Progenitor cell of endocrine pancreas (in vitro differentiated cells): ENCODE results near the gene LGR6. TPM values are rescaled to one million over a fixed set of nuclear protein-coding genes. Genes with fewer than 3 reads are reported as not detected.
"Not testable (repeated sequence)": the region's sequence is repeated elsewhere in the genome, so short reads cannot be mapped to it uniquely, and the experiment has no call there.

Source experiments
- DNase-seq: peaks from one replicate; pipeline ENCODE4 v3.0.0; 2021; ENCODE audit warnings: low spot score; ENCODE audit not compliant: unreplicated experiment
- H3K27ac Mint-ChIP-seq: 2 replicates; pipeline ENCODE4 v1.8.0; 2021; ENCODE audit warnings: mild to moderate bottlenecking, moderate library complexity, mixed read lengths
- H3K27me3 Mint-ChIP-seq: 2 replicates; pipeline ENCODE4 v1.8.0; 2021; ENCODE audit warnings: mixed read lengths
- H3K36me3 Mint-ChIP-seq: 2 replicates; pipeline ENCODE4 v1.8.0; 2022; ENCODE audit warnings: mixed read lengths; ENCODE audit not compliant: insufficient read depth
- H3K4me1 Mint-ChIP-seq: 2 replicates; pipeline ENCODE4 v1.8.0; 2021; ENCODE audit warnings: low read depth, mixed read lengths
- H3K4me3 Mint-ChIP-seq: 2 replicates; pipeline ENCODE4 v1.8.0; 2021; ENCODE audit warnings: low read depth, mild to moderate bottlenecking, moderate library complexity, mixed read lengths
- H3K9me3 Mint-ChIP-seq: 2 replicates; pipeline ENCODE4 v1.8.0; 2021; ENCODE audit warnings: low read depth, mixed read lengths
- CTCF ChIP-seq: fragments of 200-600 bp; sonication (generic); IDR thresholded peaks from one replicate; pipeline ENCODE4 v1.5.0; 2021; ENCODE audit warnings: antibody characterized with exemption, mild to moderate bottlenecking; ENCODE audit not compliant: unreplicated experiment
- total RNA-seq: library from RNA; stranded (reverse); gene quantifications from 2 replicates; pipeline ENCODE4 v1.2.1, GENCODE V29; 2021

LGR6 gene
- total RNA-seq, 1 donor from 2014 or later = 0.50 TPM

DNA sequence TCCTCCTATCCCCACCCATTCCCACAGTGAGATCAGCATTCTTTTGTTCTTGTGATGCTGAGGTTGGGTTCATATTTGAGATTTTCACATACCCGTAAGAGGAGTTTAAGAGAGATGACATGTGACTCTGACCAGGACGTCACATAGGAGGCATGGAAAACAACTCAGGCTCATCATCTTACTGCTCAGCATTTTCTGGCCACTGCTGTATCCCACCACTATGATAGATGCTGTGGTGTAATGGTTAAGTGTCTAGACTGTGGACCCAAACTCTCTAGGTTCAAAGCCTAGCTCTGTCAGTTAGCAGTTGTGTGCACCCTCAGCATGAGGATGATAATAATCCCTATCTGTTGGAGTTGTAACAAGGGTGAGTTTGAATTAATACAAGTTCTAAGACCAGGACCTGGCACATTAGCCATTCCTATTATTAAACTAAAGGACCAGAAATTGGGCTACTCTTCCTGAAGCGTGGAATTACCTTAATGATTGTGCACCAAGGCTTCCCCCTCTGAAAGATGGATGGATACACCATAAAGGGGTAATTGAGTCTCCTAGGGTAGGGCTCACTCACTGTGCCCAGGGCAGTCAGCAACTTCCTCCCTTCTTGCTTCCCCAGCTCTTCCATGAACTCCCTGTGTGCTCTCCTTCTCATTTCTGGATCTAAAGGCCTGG lies 40.9 kb downstream of the LGR6 start:
- no peaks in the 10 kb centered on the region for H3K9me3 Mint-ChIP-seq
- H3K4me1 Mint-ChIP-seq = peaks cover 3% of the 10 kb centered on the region
- H3K4me3 Mint-ChIP-seq = no peak overlapping the region
- no peak for TF ChIP-seq CTCF
- H3K36me3 Mint-ChIP-seq = no peaks in the 10 kb centered on the region
- H3K27me3 Mint-ChIP-seq = peaks cover 36% of the 10 kb centered on the region
- DNase-seq = no peak
- H3K27ac Mint-ChIP-seq = no peak overlapping the region

DNA sequence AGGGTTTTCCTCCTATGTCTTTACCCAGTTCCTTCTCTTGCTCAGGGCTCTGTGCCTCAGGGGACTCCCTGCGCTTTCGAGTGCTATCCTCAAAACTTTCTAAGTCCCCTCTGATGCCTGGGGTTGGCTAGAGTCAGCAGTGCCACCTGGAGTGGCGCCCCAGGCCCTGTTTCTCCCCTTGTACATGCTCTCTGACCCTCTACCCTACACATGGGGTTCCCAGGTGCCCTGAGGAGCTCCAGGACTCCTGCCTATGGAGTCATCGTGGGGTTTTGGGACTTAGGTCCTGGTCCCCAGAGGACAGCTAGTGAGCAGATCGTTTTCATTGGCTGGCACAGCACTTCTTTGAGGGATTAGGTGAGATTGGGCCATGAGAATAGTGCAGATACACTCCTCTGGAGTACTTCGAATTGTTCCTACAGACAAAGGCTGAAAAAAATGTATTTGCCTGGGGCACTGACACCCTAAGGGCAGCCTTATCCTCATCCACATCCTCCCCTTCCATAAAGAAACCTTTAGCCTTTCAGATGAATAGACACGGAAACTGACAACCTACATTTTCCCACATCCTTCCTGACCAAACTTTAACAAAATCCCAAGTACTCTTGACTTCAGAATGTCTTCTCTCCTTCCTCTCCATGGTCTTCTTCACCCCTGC lies 41.5 kb downstream of the LGR6 start:
- no peak for DNase-seq
- H3K27ac Mint-ChIP-seq = no peak overlapping the region
- H3K4me1 Mint-ChIP-seq = peaks cover 3% of the 10 kb centered on the region
- TF ChIP-seq CTCF = no peak
- H3K36me3 Mint-ChIP-seq = no peaks in the 10 kb centered on the region
- peaks cover 41% of the 10 kb centered on the region for H3K27me3 Mint-ChIP-seq
- H3K9me3 Mint-ChIP-seq = no peaks in the 10 kb centered on the region
- H3K4me3 Mint-ChIP-seq = no peak overlapping the region

DNA sequence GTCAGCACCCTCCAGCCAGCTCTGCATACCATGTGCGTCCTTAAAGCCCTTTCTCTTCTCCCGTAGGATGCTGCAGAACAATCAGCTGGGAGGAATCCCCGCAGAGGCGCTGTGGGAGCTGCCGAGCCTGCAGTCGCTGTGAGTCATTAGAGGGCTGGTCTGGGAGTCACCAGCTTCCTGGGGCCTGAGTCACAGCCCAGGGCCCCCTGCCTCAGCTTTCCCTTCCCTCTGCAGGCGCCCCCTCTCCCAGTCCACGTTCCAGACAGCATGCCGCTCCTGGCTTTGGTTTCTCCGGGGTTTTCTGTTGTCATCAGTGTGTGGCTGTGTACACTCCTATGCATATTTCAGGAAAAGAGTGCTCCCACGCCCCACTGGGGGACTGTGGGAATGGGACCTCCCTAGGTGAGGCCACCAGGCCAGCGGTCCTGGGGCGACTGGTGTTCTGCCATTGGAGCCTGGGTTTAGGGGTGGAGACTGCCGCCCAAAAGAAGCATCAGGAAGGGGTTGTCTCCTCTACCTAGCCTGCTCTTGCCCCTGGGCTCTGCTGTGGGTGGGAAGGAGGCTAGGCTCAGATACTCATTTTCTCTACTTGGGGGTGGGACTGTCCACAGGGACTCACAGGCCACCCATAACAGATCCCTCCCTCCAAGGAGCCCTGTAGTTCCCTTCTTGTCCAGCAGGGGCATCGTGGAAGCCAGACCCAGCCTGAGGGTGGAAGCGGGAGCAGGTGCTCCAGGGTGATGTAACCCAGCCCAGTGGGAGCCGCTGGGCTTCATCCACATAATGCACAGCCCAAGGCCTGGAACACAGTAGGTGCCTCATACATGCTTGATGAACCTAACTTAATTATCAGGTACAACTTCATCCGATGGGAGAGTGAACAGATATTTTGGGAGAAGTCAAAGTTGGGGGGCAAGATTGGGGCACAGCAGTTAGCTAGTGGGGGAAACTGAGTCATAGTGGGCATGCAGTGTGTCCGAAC lies 42.5 kb downstream of the LGR6 start:
- peak; percentile 79 for TF ChIP-seq CTCF
- peaks cover 44% of the 10 kb centered on the region for H3K27me3 Mint-ChIP-seq
- no peaks in the 10 kb centered on the region for H3K36me3 Mint-ChIP-seq
- peaks cover 3% of the 10 kb centered on the region for H3K4me1 Mint-ChIP-seq
- H3K9me3 Mint-ChIP-seq = no peaks in the 10 kb centered on the region
- H3K4me3 Mint-ChIP-seq = no peak overlapping the region
- DNase-seq = peak; percentile 74
- no peak overlapping the region for H3K27ac Mint-ChIP-seq

DNA sequence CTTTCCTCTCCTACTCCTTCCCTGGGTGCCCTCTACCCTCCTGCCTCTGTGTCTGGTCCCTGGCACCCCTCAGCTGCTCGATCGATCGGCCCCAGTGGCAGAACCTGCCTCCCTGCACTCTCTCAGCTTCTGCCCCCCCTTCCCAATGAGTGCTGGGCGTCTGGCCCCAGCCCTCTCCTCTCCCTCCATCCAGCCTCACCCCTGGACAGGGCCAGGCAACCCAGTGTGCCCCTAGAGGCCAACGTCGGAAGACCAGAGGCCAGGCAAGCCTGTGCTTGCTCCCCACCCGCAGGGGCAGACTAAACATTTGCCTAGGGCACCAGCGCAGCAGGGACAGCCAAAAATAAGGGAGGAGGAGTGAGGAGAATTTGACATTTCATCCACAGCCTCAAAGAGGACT lies 43.5 kb downstream of the LGR6 start:
- Mint-ChIP-seq H3K36me3 (no peaks in the 10 kb centered on the region), H3K4me1 (peaks cover 3% of the 10 kb centered on the region), H3K27me3 (peaks cover 47% of the 10 kb centered on the region), H3K27ac (peak overlapping the region; percentile 78), H3K9me3 (no peaks in the 10 kb centered on the region), H3K4me3 (no peak overlapping the region)
- peak; percentile 60 for TF ChIP-seq CTCF
- DNase-seq = peak; percentile 33

- TF ChIP-seq CTCF = no peak
- H3K27ac Mint-ChIP-seq = no peak overlapping the region
- H3K4me1 Mint-ChIP-seq = peaks cover 3% of the 10 kb centered on the region
- H3K4me3 Mint-ChIP-seq = no peak overlapping the region
- H3K27me3 Mint-ChIP-seq = peaks cover 36% of the 10 kb centered on the region
- no peaks in the 10 kb centered on the region for H3K9me3 Mint-ChIP-seq
- H3K36me3 Mint-ChIP-seq = no peaks in the 10 kb centered on the region
- no peak for DNase-seq
These were observed 45.3 kb downstream of the LGR6 start for GRCh38 chr1:202238914-202239313.

DNA sequence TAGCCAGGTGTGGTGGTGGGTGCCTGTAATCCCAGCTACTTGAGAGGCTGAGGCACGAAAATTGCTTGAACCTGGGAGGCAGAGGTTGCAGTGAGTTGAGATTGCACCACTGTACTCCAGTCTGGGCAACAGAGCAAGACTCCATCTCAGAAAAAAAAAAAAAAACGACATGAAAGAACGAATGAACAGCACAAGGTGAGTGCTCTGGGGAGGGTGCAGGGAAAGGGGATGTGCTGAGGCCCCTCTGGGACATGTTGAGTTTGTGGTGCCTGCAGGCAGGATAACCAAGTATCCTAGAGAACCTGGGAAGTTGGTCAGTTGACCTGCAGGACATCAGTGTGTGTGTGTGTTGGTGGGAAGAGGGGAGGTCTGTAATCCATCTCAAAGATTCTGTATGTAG lies 46.6 kb downstream of the LGR6 start:
- H3K27ac Mint-ChIP-seq, H3K36me3 Mint-ChIP-seq, H3K4me3 Mint-ChIP-seq, H3K9me3 Mint-ChIP-seq, DNase-seq, H3K4me1 Mint-ChIP-seq: not testable (repeated sequence)
- peaks cover 31% of the 10 kb centered on the region for H3K27me3 Mint-ChIP-seq
